ENCODE data around the gene PCSK6.
"Not testable (repeated sequence)": the region's sequence is repeated elsewhere in the genome, so short reads cannot be mapped to it uniquely, and the experiment has no call there.

- TF ChIP-seq, protein P1, sequence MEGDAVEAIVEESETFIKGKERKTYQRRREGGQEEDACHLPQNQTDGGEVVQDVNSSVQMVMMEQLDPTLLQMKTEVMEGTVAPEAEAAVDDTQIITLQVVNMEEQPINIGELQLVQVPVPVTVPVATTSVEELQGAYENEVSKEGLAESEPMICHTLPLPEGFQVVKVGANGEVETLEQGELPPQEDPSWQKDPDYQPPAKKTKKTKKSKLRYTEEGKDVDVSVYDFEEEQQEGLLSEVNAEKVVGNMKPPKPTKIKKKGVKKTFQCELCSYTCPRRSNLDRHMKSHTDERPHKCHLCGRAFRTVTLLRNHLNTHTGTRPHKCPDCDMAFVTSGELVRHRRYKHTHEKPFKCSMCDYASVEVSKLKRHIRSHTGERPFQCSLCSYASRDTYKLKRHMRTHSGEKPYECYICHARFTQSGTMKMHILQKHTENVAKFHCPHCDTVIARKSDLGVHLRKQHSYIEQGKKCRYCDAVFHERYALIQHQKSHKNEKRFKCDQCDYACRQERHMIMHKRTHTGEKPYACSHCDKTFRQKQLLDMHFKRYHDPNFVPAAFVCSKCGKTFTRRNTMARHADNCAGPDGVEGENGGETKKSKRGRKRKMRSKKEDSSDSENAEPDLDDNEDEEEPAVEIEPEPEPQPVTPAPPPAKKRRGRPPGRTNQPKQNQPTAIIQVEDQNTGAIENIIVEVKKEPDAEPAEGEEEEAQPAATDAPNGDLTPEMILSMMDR (conservative IDR thresholded peaks at IDR 0.05), result not testable (repeated sequence)
- not testable (repeated sequence) for TF ChIP-seq EZH2 (IDR thresholded peaks at IDR 0.05; ENCODE audit: low read depth)
Measured at GRCh38 chr15:101402883-101403282, 86.6 kb downstream of the PCSK6 start.
